ENCODE measurements around the gene SHANK1.

Gene SHANK1

DNA sequence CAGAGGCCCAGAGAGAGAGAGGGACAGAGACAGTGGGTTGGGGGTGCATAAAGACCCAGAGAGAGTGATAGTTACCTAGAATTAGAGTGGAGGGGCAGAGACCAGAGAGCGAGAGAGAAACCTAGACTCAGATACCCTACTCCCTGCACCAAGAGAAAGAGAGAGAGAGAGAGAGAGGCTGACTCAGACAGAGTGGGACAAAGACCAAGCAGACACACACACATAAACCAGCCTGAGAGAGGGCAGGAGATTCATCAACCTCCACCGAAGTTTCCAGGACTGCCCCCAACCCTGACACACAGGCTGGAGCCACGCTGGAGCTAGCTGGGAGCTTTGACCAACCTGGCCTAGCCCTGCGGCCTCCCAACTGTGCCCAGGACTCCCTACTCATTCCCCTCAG, 92.8 kb downstream of the SHANK1 start:
- TF ChIP-seq ZNF138 (tag by site-specific recombination; IDR thresholded peaks at IDR 0.05; ENCODE audit: borderline replicate concordance), result no peak
- TF ChIP-seq ZIC2 (tag by site-specific recombination; IDR thresholded peaks at IDR 0.05), result 0 out of 2 replicates have a peak, but pooled peaks have one; percentile 11
- TF ChIP-seq, protein P1, sequence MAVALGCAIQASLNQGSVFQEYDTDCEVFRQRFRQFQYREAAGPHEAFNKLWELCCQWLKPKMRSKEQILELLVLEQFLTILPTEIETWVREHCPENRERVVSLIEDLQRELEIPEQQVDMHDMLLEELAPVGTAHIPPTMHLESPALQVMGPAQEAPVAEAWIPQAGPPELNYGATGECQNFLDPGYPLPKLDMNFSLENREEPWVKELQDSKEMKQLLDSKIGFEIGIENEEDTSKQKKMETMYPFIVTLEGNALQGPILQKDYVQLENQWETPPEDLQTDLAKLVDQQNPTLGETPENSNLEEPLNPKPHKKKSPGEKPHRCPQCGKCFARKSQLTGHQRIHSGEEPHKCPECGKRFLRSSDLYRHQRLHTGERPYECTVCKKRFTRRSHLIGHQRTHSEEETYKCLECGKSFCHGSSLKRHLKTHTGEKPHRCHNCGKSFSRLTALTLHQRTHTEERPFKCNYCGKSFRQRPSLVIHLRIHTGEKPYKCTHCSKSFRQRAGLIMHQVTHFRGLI (tag by site-specific recombination; IDR thresholded peaks at IDR 0.05), result no peak
- TF ChIP-seq ZSCAN23 (tag by site-specific recombination; IDR thresholded peaks at IDR 0.05), result no peak
- peak; percentile 5; the same call in 1 of the 2 replicates for TF ChIP-seq ZNF596 (tag by site-specific recombination; IDR thresholded peaks at IDR 0.05)
- no peak for TF ChIP-seq ZNF133 (tag by site-specific recombination; IDR thresholded peaks at IDR 0.05)
- H3K27ac ChIP-seq (ENCODE audit: extremely low read depth, low read depth, low read length), result no peak overlapping the region
- POLR2A ChIA-PET, result no interaction called here
- no peaks in the 10 kb centered on the region for H3K4me1 ChIP-seq (ENCODE audit: control insufficient read depth, insufficient read depth, low read length)
- H3K4me3 ChIP-seq (ENCODE audit: low read depth, low read length), result no peak overlapping the region
- CTCF ChIA-PET, result no interaction called here
- H3K36me3 ChIP-seq (ENCODE audit: control insufficient read depth in 2 of 2, insufficient read depth in 1 of 2, low read length in 2 of 2), result no peaks in the 10 kb centered on the region
- H3K9me3 ChIP-seq (ENCODE audit: control insufficient read depth, insufficient read depth, low read depth, low read length), result no peaks in the 10 kb centered on the region

DNA sequence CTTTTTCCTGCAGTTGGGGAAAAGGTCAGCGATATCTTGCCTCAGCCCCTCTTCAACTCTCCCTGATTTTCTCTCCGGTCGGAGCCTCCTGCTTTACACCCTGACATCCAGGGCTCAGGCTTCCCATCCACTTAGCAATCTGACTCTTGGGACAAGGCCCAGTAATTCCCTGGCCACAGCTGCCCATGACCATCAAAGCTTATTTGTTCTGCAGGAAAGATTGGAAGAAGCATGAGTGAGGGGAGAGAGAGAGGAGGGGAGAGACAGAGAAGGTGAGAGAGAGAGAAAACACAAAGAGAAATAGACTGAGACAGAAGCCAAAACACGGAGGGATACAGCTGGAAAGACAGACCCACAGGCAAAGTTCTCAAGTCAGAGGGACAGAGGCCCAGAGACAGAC, 93.6 kb downstream of the SHANK1 start:
- CTCF ChIA-PET, result no interaction called here
- TF ChIP-seq MZF1 (tag by site-specific recombination; IDR thresholded peaks at IDR 0.05; ENCODE audit: borderline replicate concordance) (no peak), PRDM1 (tag by site-specific recombination; IDR thresholded peaks at IDR 0.05) (peak; percentile 53), GLIS2 (tag by site-specific recombination; IDR thresholded peaks at IDR 0.05) (no peak), ZEB2 (tag by site-specific recombination; IDR thresholded peaks at IDR 0.05) (no peak)
- TF ChIP-seq, protein P2, sequence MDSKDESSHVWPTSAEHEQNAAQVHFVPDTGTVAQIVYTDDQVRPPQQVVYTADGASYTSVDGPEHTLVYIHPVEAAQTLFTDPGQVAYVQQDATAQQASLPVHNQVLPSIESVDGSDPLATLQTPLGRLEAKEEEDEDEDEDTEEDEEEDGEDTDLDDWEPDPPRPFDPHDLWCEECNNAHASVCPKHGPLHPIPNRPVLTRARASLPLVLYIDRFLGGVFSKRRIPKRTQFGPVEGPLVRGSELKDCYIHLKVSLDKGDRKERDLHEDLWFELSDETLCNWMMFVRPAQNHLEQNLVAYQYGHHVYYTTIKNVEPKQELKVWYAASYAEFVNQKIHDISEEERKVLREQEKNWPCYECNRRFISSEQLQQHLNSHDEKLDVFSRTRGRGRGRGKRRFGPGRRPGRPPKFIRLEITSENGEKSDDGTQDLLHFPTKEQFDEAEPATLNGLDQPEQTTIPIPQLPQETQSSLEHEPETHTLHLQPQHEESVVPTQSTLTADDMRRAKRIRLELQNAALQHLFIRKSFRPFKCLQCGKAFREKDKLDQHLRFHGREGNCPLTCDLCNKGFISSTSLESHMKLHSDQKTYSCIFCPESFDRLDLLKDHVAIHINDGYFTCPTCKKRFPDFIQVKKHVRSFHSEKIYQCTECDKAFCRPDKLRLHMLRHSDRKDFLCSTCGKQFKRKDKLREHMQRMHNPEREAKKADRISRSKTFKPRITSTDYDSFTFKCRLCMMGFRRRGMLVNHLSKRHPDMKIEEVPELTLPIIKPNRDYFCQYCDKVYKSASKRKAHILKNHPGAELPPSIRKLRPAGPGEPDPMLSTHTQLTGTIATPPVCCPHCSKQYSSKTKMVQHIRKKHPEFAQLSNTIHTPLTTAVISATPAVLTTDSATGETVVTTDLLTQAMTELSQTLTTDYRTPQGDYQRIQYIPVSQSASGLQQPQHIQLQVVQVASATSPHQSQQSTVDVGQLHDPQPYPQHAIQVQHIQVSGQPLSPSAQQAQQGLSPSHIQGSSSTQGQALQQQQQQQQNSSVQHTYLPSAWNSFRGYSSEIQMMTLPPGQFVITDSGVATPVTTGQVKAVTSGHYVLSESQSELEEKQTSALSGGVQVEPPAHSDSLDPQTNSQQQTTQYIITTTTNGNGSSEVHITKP (tag by site-specific recombination; IDR thresholded peaks at IDR 0.05), result no peak
- Histone ChIP-seq H3K9me3 (ENCODE audit: control insufficient read depth, insufficient read depth, low read depth, low read length) (no peaks in the 10 kb centered on the region), H3K4me3 (ENCODE audit: low read depth, low read length) (no peak overlapping the region), H3K36me3 (ENCODE audit: control insufficient read depth in 2 of 2, insufficient read depth in 1 of 2, low read length in 2 of 2) (no peaks in the 10 kb centered on the region), H3K4me1 (ENCODE audit: control insufficient read depth, insufficient read depth, low read length) (no peaks in the 10 kb centered on the region), H3K27ac (ENCODE audit: extremely low read depth, low read depth, low read length) (no peak overlapping the region)
- POLR2A ChIA-PET, result no interaction called here

DNA sequence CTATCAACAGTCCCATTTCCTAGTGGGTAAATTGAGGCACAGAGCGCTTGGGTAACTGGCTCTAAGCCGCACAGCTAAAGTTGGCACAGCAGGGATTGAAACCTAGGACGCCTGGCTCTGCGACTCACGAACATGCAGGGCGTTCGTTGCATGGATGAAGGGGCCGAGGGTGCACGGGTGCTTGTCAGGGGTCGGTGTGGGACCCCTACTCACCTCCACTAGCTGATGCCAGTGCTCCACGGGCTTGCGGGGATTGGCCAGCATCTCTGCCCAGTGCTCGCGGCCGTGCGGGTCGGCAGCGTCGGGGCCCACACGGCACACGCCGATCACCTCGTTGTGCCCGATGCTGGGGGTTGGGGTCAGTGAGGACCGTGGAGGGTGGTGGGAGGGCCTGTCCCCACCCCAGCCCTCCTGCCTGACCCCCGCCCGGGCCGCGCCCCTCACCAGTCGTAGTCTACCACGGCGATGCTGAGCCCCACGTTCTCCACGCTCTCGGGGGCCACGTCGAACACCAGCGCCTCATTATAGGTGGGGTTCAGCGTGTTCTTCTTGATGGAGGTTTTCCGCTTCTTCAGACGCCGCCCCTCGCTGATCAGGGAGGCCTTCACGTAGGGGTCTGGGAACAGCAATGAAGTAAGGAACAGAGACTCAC, 94.5 kb downstream of the SHANK1 start:
- Histone ChIP-seq H3K27ac (ENCODE audit: extremely low read depth, low read depth, low read length) (no peak overlapping the region), H3K36me3 (ENCODE audit: control insufficient read depth in 2 of 2, insufficient read depth in 1 of 2, low read length in 2 of 2) (no peaks in the 10 kb centered on the region), H3K9me3 (ENCODE audit: control insufficient read depth, insufficient read depth, low read depth, low read length) (no peaks in the 10 kb centered on the region), H3K4me1 (ENCODE audit: control insufficient read depth, insufficient read depth, low read length) (no peaks in the 10 kb centered on the region), H3K4me3 (ENCODE audit: low read depth, low read length) (no peak overlapping the region)
- ChIA-PET POLR2A (no interaction called here), CTCF (interaction anchor here (1.3 kb wide), 1 partner anchor 69 kb away, joined by 5 read pairs; no protein-coding TSS in a partner anchor)
- TF ChIP-seq ZNF776 (tag by site-specific recombination; IDR thresholded peaks at IDR 0.05; ENCODE audit: borderline replicate concordance) (no peak), ZNF169 (tag by site-specific recombination; IDR thresholded peaks at IDR 0.05) (no peak), ZNF394 (tag by site-specific recombination; IDR thresholded peaks at IDR 0.05; ENCODE audit: borderline replicate concordance) (no peak), REPIN1 (tag by site-specific recombination; IDR thresholded peaks at IDR 0.05; ENCODE audit: low read depth) (no peak), ZNF530 (tag by site-specific recombination; IDR thresholded peaks at IDR 0.05; ENCODE audit: low read depth) (no peak), ZNF777 (tag by site-specific recombination; IDR thresholded peaks at IDR 0.05; ENCODE audit: borderline replicate concordance) (no peak), ZNF48 (tag by site-specific recombination; IDR thresholded peaks at IDR 0.05) (no peak), ZNF76 (tag by site-specific recombination; IDR thresholded peaks at IDR 0.05; ENCODE audit: borderline replicate concordance, low read depth) (no peak), ZNF214 (tag by site-specific recombination; IDR thresholded peaks at IDR 0.05; ENCODE audit: borderline replicate concordance) (no peak), ZFHX2 (tag by site-specific recombination; conservative IDR thresholded peaks at IDR 0.05) (no peak), ZNF571 (tag by site-specific recombination; IDR thresholded peaks at IDR 0.05) (no peak), ZNF596 (tag by site-specific recombination; IDR thresholded peaks at IDR 0.05) (no peak)
- TF ChIP-seq, protein P3, sequence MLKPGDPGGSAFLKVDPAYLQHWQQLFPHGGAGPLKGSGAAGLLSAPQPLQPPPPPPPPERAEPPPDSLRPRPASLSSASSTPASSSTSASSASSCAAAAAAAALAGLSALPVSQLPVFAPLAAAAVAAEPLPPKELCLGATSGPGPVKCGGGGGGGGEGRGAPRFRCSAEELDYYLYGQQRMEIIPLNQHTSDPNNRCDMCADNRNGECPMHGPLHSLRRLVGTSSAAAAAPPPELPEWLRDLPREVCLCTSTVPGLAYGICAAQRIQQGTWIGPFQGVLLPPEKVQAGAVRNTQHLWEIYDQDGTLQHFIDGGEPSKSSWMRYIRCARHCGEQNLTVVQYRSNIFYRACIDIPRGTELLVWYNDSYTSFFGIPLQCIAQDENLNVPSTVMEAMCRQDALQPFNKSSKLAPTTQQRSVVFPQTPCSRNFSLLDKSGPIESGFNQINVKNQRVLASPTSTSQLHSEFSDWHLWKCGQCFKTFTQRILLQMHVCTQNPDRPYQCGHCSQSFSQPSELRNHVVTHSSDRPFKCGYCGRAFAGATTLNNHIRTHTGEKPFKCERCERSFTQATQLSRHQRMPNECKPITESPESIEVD (tag by site-specific recombination; IDR thresholded peaks at IDR 0.05), result no peak
